Cardiac muscle cell (in vitro differentiated cells and primary cell): ENCODE results near the gene MAP3K2. TPM values are rescaled to one million over a fixed set of nuclear protein-coding genes. Genes with fewer than 3 reads are reported as not detected.

Experiments used
- DNase-seq, 2 donors: peaks; one replicate each; pipeline versions ENCODE4 v3.0.0 to v3.0.0-alpha.2; 2010 to 2017; ENCODE audit warnings: low read depth in 1 of 2, low spot score in 1 of 2
- H3K27ac ChIP-seq: fragments of 200-600 bp; sonication (generic); 2 replicates; pipeline ENCODE4 v1.5.1; 2016
- H3K27me3 ChIP-seq: fragments of 200-600 bp; sonication (generic); 2 replicates; pipeline ENCODE4 v1.6.0; 2016; ENCODE audit warnings: control low read depth
- H3K36me3 ChIP-seq: fragments of 200-600 bp; sonication (generic); 2 replicates; pipeline ENCODE4 v1.5.1; 2016; ENCODE audit warnings: control low read depth
- H3K4me1 ChIP-seq: fragments of 200-600 bp; sonication (generic); 2 replicates; pipeline ENCODE4 v1.8.1; 2017; ENCODE audit warnings: low read depth, mild to moderate bottlenecking, mixed run types
- H3K4me3 ChIP-seq: fragments of 200-600 bp; sonication (generic); 2 replicates; pipeline ENCODE4 v1.5.1; 2016; ENCODE audit warnings: mild to moderate bottlenecking
- H3K9me3 ChIP-seq: fragments of 200-600 bp; sonication (generic); 2 replicates; pipeline ENCODE4 v1.5.1; 2017; ENCODE audit warnings: low read depth, mild to moderate bottlenecking, control low read depth
- polyA plus RNA-seq: library from polyadenylated mRNA; unstranded; fragments of >200 nt; fragmentation: Nextera tagmentation; extraction: Ambion mirVana; gene quantifications from 2 replicates; pipeline ENCODE4 v1.2.1, GENCODE V29; 2016
- total RNA-seq: library from RNA; depleted of rRNA; stranded (reverse); fragments of >200 nt; gene quantifications from 2 replicates; pipeline ENCODE4 v1.2.3, GENCODE V29; 2016
- TF ChIP-seq, protein P1 (sequence below): IDR thresholded peaks from 2 replicates; pipeline ENCODE4 v1.5.1; 2012; ENCODE audit warnings: low read depth, mild to moderate bottlenecking, low read length

Gene MAP3K2
- total and polyA plus RNA-seq, 2 experiments from 2014 or later: 36.6 to 40.2 TPM

DNA sequence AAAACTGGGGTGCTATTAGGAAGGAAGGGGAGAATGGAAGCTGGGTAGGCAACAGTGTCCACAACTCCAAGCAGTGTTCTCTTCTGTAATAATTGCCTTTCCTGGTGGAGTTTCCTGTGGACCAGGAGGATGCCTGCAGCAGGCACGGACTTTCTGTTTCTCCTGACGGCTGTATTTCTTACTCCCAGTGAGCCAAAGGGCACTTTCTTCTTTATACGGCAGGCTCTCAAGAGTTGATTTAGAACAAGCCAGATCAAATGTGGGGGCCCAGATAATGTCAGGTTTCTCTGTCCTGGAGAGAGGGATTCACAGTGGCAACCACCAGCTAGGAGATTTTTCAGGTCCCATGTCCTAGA, 17.5 kb upstream of the MAP3K2 start:
- no peaks in the 10 kb centered on the region for H3K36me3 ChIP-seq
- no peaks in the 10 kb centered on the region for H3K4me1 ChIP-seq
- TF ChIP-seq, protein P1, sequence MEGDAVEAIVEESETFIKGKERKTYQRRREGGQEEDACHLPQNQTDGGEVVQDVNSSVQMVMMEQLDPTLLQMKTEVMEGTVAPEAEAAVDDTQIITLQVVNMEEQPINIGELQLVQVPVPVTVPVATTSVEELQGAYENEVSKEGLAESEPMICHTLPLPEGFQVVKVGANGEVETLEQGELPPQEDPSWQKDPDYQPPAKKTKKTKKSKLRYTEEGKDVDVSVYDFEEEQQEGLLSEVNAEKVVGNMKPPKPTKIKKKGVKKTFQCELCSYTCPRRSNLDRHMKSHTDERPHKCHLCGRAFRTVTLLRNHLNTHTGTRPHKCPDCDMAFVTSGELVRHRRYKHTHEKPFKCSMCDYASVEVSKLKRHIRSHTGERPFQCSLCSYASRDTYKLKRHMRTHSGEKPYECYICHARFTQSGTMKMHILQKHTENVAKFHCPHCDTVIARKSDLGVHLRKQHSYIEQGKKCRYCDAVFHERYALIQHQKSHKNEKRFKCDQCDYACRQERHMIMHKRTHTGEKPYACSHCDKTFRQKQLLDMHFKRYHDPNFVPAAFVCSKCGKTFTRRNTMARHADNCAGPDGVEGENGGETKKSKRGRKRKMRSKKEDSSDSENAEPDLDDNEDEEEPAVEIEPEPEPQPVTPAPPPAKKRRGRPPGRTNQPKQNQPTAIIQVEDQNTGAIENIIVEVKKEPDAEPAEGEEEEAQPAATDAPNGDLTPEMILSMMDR: no peak
- H3K4me3 ChIP-seq: no peak overlapping the region
- H3K27me3 ChIP-seq: no peaks in the 10 kb centered on the region
- H3K27ac ChIP-seq: no peak overlapping the region
- H3K9me3 ChIP-seq: no peaks in the 10 kb centered on the region
- no peak for DNase-seq

DNA sequence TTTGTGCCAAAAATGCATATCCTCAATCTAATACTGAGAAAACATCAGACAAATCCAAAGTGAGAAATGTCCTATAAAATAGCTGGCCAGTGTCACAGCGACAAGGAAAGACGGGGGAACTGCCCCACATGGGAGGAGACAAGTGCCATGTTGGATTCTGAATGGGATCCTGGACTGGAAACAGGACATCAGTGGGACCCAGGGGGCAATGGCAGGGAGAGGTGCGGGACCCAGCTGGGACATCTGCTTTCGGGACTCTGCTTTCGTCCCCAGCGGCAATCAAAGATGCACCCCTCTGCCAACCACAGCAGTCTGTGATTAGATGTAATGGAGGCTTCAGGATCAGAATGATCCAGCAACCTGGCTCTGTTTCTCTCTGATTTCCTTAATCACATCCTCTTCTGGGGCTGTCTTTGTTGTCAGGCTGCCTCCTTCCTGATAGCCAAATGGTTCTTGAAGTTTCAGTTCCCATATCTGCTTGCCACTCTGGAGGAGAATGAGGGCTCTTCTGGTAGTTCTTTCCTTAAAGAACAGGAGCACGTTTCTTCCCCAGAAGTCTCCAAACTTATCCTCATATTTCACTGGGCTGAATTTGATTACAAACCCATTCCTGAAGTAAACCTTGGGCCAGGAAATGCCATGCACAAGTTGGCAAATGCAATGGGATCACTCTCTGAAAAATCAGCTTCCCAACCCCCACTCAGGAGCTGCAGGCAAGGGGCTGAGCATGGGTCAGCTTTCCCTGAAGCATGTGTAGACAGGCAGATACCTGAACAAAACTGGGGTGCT, 16.9 kb upstream of the MAP3K2 start:
- no peaks in the 10 kb centered on the region for H3K4me1 ChIP-seq
- TF ChIP-seq, protein P1: no peak

DNA sequence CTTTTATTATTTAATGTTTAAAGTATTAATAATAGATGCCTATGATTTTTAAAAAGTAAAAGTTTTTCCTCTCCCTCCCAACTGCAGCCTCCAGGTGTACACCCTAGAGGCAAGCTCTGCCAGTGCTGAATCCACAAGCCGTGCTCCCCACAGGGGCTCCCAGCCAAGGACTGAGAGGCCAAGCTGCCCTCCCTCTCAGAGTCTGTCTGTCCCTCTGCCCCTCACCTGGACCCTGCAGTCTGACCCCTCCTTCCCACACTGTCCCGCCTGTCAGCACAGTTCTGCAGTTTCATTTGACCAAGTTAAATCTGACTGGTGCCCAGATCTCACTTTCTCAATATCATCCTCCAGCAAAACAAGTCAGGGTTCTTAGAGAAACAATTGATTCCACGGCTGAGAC, 15.7 kb upstream of the MAP3K2 start:
- no peak for DNase-seq
- Histone ChIP-seq H3K9me3 (no peaks in the 10 kb centered on the region), H3K36me3 (no peaks in the 10 kb centered on the region), H3K4me3 (no peak overlapping the region), H3K4me1 (no peaks in the 10 kb centered on the region), H3K27me3 (no peaks in the 10 kb centered on the region), H3K27ac (no peak overlapping the region)
- TF ChIP-seq, protein P1: no peak

More for the DNA sequence above, 16.9 kb upstream of the MAP3K2 start:
- DNase-seq: no peak
- no peaks in the 10 kb centered on the region for H3K36me3 ChIP-seq
- no peak overlapping the region for H3K27ac ChIP-seq
- no peaks in the 10 kb centered on the region for H3K9me3 ChIP-seq
- no peaks in the 10 kb centered on the region for H3K27me3 ChIP-seq
- no peak overlapping the region for H3K4me3 ChIP-seq

DNA sequence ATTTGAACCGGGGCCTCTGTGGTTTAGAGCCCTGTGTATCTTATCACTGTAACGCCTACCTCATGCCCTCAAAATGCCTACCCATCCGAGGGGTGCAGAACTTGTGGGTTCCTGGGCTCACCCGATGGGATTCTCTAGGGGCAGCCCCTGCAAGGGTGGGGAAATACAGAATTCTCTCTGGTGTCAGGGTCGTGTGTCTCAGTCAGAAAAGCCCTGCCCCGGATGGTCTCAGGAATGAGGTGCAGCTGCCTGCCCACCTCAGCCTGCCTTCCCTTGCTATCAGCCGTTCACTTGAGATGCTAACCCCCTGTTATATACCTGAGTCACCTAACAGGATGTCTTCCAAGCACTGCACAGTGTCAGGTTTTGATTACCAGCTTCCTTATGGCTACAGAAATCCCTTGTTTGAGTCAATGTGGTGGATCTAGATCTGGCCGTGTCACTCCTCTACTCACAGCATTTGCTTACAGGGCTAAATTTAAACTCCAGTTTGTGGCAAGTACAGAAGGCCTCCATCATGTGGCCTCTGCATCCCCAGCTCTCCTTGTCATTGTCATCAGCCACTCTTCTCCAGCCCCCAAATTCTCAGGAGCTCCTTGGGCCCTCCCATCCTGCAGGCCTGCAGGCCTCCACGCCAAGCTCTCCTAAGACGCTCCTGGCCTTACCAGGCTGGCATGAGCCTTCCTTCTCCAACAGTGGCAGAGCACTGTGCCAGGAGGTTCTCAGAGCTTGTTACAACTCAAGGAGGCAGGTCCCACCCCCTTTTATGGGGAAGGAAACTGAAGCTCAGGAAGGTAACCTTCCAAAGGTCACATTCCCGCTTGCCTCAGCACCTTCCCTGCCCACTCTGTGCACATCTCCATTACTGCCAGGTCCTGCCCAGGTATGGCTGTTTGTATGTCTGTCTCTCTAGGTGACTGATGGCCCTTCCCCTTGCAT, 14.3 kb upstream of the MAP3K2 start:
- Histone ChIP-seq H3K4me3 (no peak overlapping the region), H3K36me3 (no peaks in the 10 kb centered on the region), H3K27ac (no peak overlapping the region), H3K27me3 (no peaks in the 10 kb centered on the region), H3K9me3 (no peaks in the 10 kb centered on the region), H3K4me1 (no peaks in the 10 kb centered on the region)
- DNase-seq: no peak
- TF ChIP-seq, protein P1: no peak

DNA sequence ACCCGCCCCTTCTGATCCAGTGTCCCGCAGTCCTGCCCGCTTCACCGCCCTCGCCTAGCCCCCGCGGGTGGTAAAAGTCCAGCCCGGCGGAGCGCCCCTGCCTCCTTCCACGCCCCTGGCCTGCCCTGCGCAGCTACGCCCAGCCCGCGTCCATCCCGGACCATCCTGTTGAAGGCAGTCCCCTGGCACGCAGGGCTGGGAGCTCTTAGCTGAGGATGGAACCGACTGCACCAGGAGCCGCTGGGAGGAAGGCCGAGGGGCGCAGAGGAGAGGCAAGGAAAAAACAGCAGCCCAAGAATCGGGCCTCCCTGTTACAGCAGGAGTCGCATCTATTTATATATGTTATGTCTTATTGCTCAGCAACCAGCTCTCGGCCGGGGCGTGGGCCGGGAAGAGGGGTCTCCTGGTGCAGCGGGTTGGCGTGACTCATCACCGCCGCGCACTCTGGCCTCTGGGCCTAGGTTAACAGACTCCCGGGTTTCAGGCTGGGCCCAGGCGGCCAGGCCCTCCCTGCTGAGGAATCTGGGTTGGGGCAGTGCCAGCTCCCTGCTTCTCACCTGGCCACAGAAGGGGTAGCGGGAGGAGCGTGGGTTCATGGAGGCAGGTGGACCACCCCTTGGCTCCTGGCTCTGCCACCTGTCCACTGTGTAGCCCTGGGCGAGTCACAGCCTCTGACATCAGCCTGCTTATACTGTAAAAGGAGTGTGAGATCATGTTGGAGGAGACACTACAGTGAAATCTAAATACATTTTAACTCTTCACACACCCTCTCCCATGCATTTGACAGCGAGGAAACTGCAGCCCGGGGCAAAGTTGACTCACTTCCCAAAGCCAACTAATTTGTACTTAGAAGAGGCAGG, 13.4 kb upstream of the MAP3K2 start:
- H3K4me3 ChIP-seq: no peak overlapping the region
- no peak overlapping the region for H3K27ac ChIP-seq
- TF ChIP-seq, protein P1: no peak
- no peaks in the 10 kb centered on the region for H3K4me1 ChIP-seq
- H3K36me3 ChIP-seq: no peaks in the 10 kb centered on the region
- H3K9me3 ChIP-seq: no peaks in the 10 kb centered on the region
- DNase-seq: peak in 1 of 2 donors; percentile 52
- H3K27me3 ChIP-seq: no peaks in the 10 kb centered on the region
